ENCODE measurements around the gene CEP131. TPM values are rescaled to one million over a fixed set of nuclear protein-coding genes. Genes with fewer than 3 reads are reported as not detected.

CEP131 gene
- polyA plus RNA-seq, 1 donor from 2014 or later, result 21.3 TPM

GRCh38 chr17:81163703-81164370 is 58.9 kb downstream of the CEP131 start:
- no peak overlapping the region for H3K27ac ChIP-seq (ENCODE audit: low read length)
- H3F3A ChIP-seq (ENCODE audit: insufficient read depth, low read length, poor library complexity, severe bottlenecking), result no peaks in the 10 kb centered on the region

GRCh38 chr17:81163051-81163695 is 59.6 kb downstream of the CEP131 start:
- Histone ChIP-seq H3K4me2 (ENCODE audit: low read length) (no peak overlapping the region), H3K4me3 (ENCODE audit: low read length) (no peak overlapping the region), H3K36me3 (ENCODE audit: insufficient read depth, low read length) (no peaks in the 10 kb centered on the region), H3K9me3 (ENCODE audit: low read length) (no peaks in the 10 kb centered on the region), H3K9me2 (ENCODE audit: insufficient read depth, low read length) (no peaks in the 10 kb centered on the region), H3K27ac (ENCODE audit: low read length) (no peak overlapping the region), H3K27me3 (ENCODE audit: insufficient read depth, low read depth, low read length) (no peaks in the 10 kb centered on the region), H2AFZ (ENCODE audit: low read depth, low read length) (no peak overlapping the region), H3F3A (ENCODE audit: insufficient read depth, low read length, poor library complexity, severe bottlenecking) (no peaks in the 10 kb centered on the region), H3K9ac (ENCODE audit: low read length) (no peak overlapping the region), H4K20me1 (ENCODE audit: insufficient read depth) (no peaks in the 10 kb centered on the region), H3K79me2 (replicated peaks; ENCODE audit: insufficient read depth, low read length) (no peaks in the 10 kb centered on the region)
- TF ChIP-seq EP300 (conservative IDR thresholded peaks at IDR 0.05; ENCODE audit: poor library complexity, severe bottlenecking) (no peak), MXI1 (conservative IDR thresholded peaks at IDR 0.05; ENCODE audit: poor library complexity, severe bottlenecking) (no peak), POLR2AphosphoS5 (IDR thresholded peaks at IDR 0.05) (no peak), REST (IDR thresholded peaks at IDR 0.05; ENCODE audit: borderline replicate concordance) (no peak), TAF1 (IDR thresholded peaks at IDR 0.05; ENCODE audit: low read depth) (no peak), SMC3 (conservative IDR thresholded peaks at IDR 0.05; ENCODE audit: poor library complexity) (no peak)
- TF ChIP-seq, protein P1, sequence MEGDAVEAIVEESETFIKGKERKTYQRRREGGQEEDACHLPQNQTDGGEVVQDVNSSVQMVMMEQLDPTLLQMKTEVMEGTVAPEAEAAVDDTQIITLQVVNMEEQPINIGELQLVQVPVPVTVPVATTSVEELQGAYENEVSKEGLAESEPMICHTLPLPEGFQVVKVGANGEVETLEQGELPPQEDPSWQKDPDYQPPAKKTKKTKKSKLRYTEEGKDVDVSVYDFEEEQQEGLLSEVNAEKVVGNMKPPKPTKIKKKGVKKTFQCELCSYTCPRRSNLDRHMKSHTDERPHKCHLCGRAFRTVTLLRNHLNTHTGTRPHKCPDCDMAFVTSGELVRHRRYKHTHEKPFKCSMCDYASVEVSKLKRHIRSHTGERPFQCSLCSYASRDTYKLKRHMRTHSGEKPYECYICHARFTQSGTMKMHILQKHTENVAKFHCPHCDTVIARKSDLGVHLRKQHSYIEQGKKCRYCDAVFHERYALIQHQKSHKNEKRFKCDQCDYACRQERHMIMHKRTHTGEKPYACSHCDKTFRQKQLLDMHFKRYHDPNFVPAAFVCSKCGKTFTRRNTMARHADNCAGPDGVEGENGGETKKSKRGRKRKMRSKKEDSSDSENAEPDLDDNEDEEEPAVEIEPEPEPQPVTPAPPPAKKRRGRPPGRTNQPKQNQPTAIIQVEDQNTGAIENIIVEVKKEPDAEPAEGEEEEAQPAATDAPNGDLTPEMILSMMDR (IDR thresholded peaks at IDR 0.05; ENCODE audit: poor library complexity, severe bottlenecking), result no peak

More at GRCh38 chr17:81163703-81164370, 58.9 kb downstream of the CEP131 start:
- H2AFZ ChIP-seq (ENCODE audit: low read depth, low read length), result no peak overlapping the region
- H3K9me3 ChIP-seq (ENCODE audit: low read length), result no peaks in the 10 kb centered on the region
- H3K79me2 ChIP-seq (replicated peaks; ENCODE audit: insufficient read depth, low read length), result no peaks in the 10 kb centered on the region
- H3K9me2 ChIP-seq (ENCODE audit: insufficient read depth, low read length), result no peaks in the 10 kb centered on the region
- no peak for TF ChIP-seq SMC3 (conservative IDR thresholded peaks at IDR 0.05; ENCODE audit: poor library complexity)
- TF ChIP-seq, protein P1 (IDR thresholded peaks at IDR 0.05; ENCODE audit: poor library complexity, severe bottlenecking), result no peak
- TF ChIP-seq REST (IDR thresholded peaks at IDR 0.05; ENCODE audit: borderline replicate concordance), result no peak
- TF ChIP-seq TAF1 (IDR thresholded peaks at IDR 0.05; ENCODE audit: low read depth), result no peak
- TF ChIP-seq MXI1 (conservative IDR thresholded peaks at IDR 0.05; ENCODE audit: poor library complexity, severe bottlenecking), result no peak
- no peak for TF ChIP-seq EP300 (conservative IDR thresholded peaks at IDR 0.05; ENCODE audit: poor library complexity, severe bottlenecking)
- TF ChIP-seq EZH2 (IDR thresholded peaks at IDR 0.05; ENCODE audit: borderline replicate concordance, insufficient read depth, low read length, poor library complexity, severe bottlenecking), result no peak
- TF ChIP-seq POLR2AphosphoS5 (IDR thresholded peaks at IDR 0.05), result no peak
- no peaks in the 10 kb centered on the region for H4K20me1 ChIP-seq (ENCODE audit: insufficient read depth)
- no peaks in the 10 kb centered on the region for H3K27me3 ChIP-seq (ENCODE audit: insufficient read depth, low read depth, low read length)
- no peak overlapping the region for H3K9ac ChIP-seq (ENCODE audit: low read length)
- no peak overlapping the region for H3K4me2 ChIP-seq (ENCODE audit: low read length)
- H3K36me3 ChIP-seq (ENCODE audit: insufficient read depth, low read length), result no peaks in the 10 kb centered on the region
- no peak overlapping the region for H3K4me3 ChIP-seq (ENCODE audit: low read length)
